Body of pancreas (tissue), 4 donors: ENCODE data around the gene L1CAM. TPM values are rescaled to one million over a fixed set of nuclear protein-coding genes. Genes with fewer than 3 reads are reported as not detected.

Source experiments
- ATAC-seq: fragments of 150-250 bp; one replicate; pipeline ENCODE4 v1.9.1; 2016
- DNase-seq, 4 donors: peaks; one replicate each; pipeline ENCODE4 v3.0.0-alpha.2; 2019
- H3K27ac ChIP-seq, 4 donors: fragments of 200-600 bp; sonication (generic); 1 replicate in 3 of 4; 2 replicates in 1 of 4; pipeline versions ENCODE4 v1.5.1 to v1.6.1; 2016 to 2019; ENCODE audit warnings: mild to moderate bottlenecking in 1 of 4, mixed read lengths in 1 of 4, moderate library complexity in 1 of 4
- H3K27me3 ChIP-seq, 2 donors: fragments of 200-600 bp; sonication (generic); one replicate each; pipeline ENCODE4 v1.6.0; 2016; ENCODE audit warnings: mild to moderate bottlenecking in 1 of 2
- H3K36me3 ChIP-seq, 2 donors: fragments of 200-600 bp; sonication (generic); replicated peaks in 1 of 2; 2 replicates each; pipeline ENCODE4 v1.5.1; 2016; ENCODE audit warnings: low read depth in 2 of 2; ENCODE audit not compliant: insufficient read depth in 1 of 2
- H3K4me1 ChIP-seq: fragments of 200-600 bp; sonication (generic); one replicate; pipeline ENCODE4 v1.6.0; 2016
- H3K4me3 ChIP-seq, 2 donors: fragments of 200-600 bp; sonication (generic); 1 replicate in 1 of 2; 2 replicates in 1 of 2; pipeline ENCODE4 v1.5.1; 2016 to 2019
- H3K9me3 ChIP-seq, 3 donors: fragments of 200-600 bp; sonication (generic); 1 replicate in 2 of 3; 2 replicates in 1 of 3; pipeline ENCODE4 v1.5.1; 2016
- CTCF ChIP-seq, 7 experiments: fragments of 450-650 bp in 4 of 7; fragments of 200-600 bp in 3 of 7; sonication (generic) in 3 of 7; IDR thresholded peaks; one replicate each; pipeline ENCODE4 v1.5.1; 2016 to 2019; ENCODE audit warnings: antibody characterized with exemption in 7 of 7
- POLR2A ChIP-seq, 3 donors: fragments of 450-650 bp; IDR thresholded peaks; one replicate each; pipeline ENCODE4 v1.6.1; 2016; ENCODE audit warnings: antibody characterized with exemption in 3 of 3, mild to moderate bottlenecking in 2 of 3
- WGBS, 2 donors: methylation state at CpG; one replicate each; pipeline ENCODE4 v1.1.5; 2017; 5-methylcytosine and 5-hydroxymethylcytosine counted together
- intact Hi-C: fragments of 100-400 bp; cut with DNase I; formaldehyde crosslinking; loops from one replicate; pipeline ENCODE4 v1.15.1; 2023
- total RNA-seq, 2 donors: library from RNA; depleted of rRNA; stranded (reverse); fragments of >200 nt; gene quantifications; one replicate each; pipeline ENCODE4 v1.1.0, GENCODE V29; 2016

L1CAM gene
- total RNA-seq, 2 donors from 2014 or later = 1.8 to 7.9 TPM

- no peaks in the 10 kb centered on the region for H3K27me3 ChIP-seq
- ATAC-seq (no peak), DNase-seq (no peak)
- no peaks in the 10 kb centered on the region for H3K36me3 ChIP-seq
- 41 to 57% methylated on average over 2 to 3 of the region's 3 CpGs for WGBS, 2 donors
- TF ChIP-seq POLR2A (IDR thresholded peaks at IDR 0.05) = no peak
- no peak for TF ChIP-seq CTCF (IDR thresholded peaks at IDR 0.05)
- H3K4me1 ChIP-seq = no peaks in the 10 kb centered on the region
- H3K9me3 ChIP-seq = no peaks in the 10 kb centered on the region
- no peak overlapping the region for H3K27ac ChIP-seq
- intact Hi-C loops = no loop called here
- no peak overlapping the region for H3K4me3 ChIP-seq
Observed at GRCh38 chrX:153853180-153853901, 32.6 kb downstream of the L1CAM start.

- Histone ChIP-seq H3K4me1 (no peaks in the 10 kb centered on the region), H3K27me3 (no peaks in the 10 kb centered on the region), H3K27ac (no peak overlapping the region), H3K36me3 (no peaks in the 10 kb centered on the region), H3K9me3 (no peaks in the 10 kb centered on the region), H3K4me3 (no peak overlapping the region)
- intact Hi-C loops = no loop called here
- DNase-seq (no peak), ATAC-seq (no peak)
- no peak for TF ChIP-seq CTCF (IDR thresholded peaks at IDR 0.05)
- TF ChIP-seq POLR2A (IDR thresholded peaks at IDR 0.05) = no peak
- 63% methylated on average over 3 of the region's 3 CpGs for WGBS, 2 donors
Observed at GRCh38 chrX:153851981-153852380, 34.0 kb downstream of the L1CAM start.

DNA sequence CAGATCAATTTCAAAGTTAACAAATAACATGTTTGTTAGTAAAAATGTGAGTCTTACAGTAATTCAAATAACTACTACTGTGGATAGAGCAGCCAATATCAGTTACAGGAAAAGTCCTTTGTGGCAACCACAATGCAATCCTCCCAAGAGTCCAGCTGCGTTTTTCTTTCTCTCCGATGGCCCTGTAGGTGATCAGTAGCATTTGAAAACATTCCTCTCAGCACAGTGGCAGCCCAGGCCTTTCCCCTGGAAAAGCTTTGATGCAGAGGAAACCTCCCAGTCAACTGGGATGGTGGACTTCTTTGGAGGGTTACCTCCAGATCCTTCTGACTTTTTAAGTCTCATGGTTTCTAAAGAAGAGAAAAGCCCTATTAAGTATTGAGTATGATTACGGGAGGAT lies 37.6 kb downstream of the L1CAM start:
- no peak for DNase-seq
- intact Hi-C loops = no loop called here
- no peaks in the 10 kb centered on the region for H3K36me3 ChIP-seq
- no peaks in the 10 kb centered on the region for H3K27me3 ChIP-seq
- WGBS, 2 donors = 63 to 65% methylated on average over 3 of the region's 3 CpGs
- no peak overlapping the region for H3K27ac ChIP-seq
- H3K9me3 ChIP-seq = no peaks in the 10 kb centered on the region
- H3K4me1 ChIP-seq = no peaks in the 10 kb centered on the region
- TF ChIP-seq POLR2A (IDR thresholded peaks at IDR 0.05) (no peak), CTCF (IDR thresholded peaks at IDR 0.05) (no peak)
- ATAC-seq = no peak
- no peak overlapping the region for H3K4me3 ChIP-seq

DNA sequence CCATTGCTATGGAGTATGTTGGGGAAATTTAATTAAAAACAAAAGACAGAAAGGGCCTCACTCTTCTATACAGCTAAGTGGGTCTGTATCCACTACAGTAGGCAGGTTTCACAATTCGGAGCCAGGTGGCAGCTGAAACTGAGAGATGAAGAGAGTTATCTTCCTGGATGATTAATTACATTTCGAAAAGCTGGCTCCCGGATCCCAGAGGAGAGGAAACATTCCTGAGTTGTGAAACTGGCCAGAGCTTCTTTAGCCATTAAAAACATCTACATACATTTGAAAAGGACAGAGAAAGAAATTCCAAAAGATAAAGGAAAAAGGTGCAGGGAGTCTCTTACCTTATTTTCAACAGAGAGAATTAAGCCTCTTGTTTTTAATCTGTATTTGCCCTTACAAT lies 40.1 kb downstream of the L1CAM start:
- intact Hi-C loops = no loop called here
- no peak for ATAC-seq
- DNase-seq = no peak
- Histone ChIP-seq H3K4me3 (no peak overlapping the region), H3K9me3 (no peaks in the 10 kb centered on the region), H3K36me3 (no peaks in the 10 kb centered on the region), H3K27ac (no peak overlapping the region), H3K27me3 (no peaks in the 10 kb centered on the region), H3K4me1 (no peaks in the 10 kb centered on the region)
- TF ChIP-seq POLR2A (IDR thresholded peaks at IDR 0.05) (no peak), CTCF (IDR thresholded peaks at IDR 0.05) (no peak)
- WGBS, 2 donors = 0 to 4% methylated on average over 3 of the region's 3 CpGs

GRCh38 chrX:153845195-153845594 lies 40.8 kb downstream of the L1CAM start:
- ATAC-seq (no peak), DNase-seq (no peak)
- Histone ChIP-seq H3K27me3 (no peaks in the 10 kb centered on the region), H3K4me1 (no peaks in the 10 kb centered on the region), H3K9me3 (no peaks in the 10 kb centered on the region), H3K36me3 (no peaks in the 10 kb centered on the region), H3K4me3 (no peak overlapping the region), H3K27ac (no peak overlapping the region)
- intact Hi-C loops = no loop called here
- WGBS, 2 donors = 27 to 51% methylated on average over 5 to 6 of the region's 6 CpGs
- TF ChIP-seq CTCF (IDR thresholded peaks at IDR 0.05) = no peak
- TF ChIP-seq POLR2A (IDR thresholded peaks at IDR 0.05) = no peak
